ENCODE measurements around the gene MRPL55. TPM values are rescaled to one million over a fixed set of nuclear protein-coding genes. Genes with fewer than 3 reads are reported as not detected.

MRPL55 gene
- total RNA-seq, 1 donor from 2014 or later = 42.4 TPM

DNA sequence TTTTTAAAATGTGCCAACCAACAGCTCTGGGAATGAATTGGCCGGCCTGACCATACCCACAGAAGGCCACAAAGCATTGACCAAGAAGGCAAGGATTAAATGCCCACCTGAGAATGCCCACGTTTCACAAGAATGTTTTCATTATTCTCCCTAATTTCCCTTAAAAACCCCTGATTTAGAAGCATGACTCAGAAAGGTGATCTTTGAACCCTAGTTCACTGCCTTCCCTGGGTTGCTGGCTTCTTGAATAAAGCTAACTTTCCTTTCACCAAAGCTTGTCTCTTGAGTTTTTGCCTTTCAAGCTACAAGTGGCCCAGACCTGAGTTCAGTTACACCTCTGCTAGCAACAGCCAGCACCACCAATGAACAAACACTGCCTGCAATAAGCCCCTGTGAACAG lies 14.4 kb upstream of the MRPL55 start:
- Mint-ChIP-seq H3K27ac (no peak overlapping the region), H3K9me3 (peaks cover 15% of the 10 kb centered on the region), H3K4me1 (no peaks in the 10 kb centered on the region), H3K4me3 (no peak overlapping the region), H3K36me3 (no peaks in the 10 kb centered on the region), H3K27me3 (ENCODE audit: insufficient read depth, low read depth) (peaks cover 13% of the 10 kb centered on the region)
- peaks cover 6% of the 10 kb centered on the region for H3K9me3 ChIP-seq (ENCODE audit: low read depth)
- no peaks in the 10 kb centered on the region for H3K4me1 ChIP-seq
- H3F3A ChIP-seq (ENCODE audit: low read depth) = no peaks in the 10 kb centered on the region
- H3K79me2 ChIP-seq (ENCODE audit: low read depth) = no peaks in the 10 kb centered on the region
- no peak overlapping the region for H3K27ac ChIP-seq
- TF ChIP-seq EZH2phosphoT487 (IDR thresholded peaks at IDR 0.05) (no peak), EZH2 (IDR thresholded peaks at IDR 0.05) (no peak)
- TF ChIP-seq, protein P1, sequence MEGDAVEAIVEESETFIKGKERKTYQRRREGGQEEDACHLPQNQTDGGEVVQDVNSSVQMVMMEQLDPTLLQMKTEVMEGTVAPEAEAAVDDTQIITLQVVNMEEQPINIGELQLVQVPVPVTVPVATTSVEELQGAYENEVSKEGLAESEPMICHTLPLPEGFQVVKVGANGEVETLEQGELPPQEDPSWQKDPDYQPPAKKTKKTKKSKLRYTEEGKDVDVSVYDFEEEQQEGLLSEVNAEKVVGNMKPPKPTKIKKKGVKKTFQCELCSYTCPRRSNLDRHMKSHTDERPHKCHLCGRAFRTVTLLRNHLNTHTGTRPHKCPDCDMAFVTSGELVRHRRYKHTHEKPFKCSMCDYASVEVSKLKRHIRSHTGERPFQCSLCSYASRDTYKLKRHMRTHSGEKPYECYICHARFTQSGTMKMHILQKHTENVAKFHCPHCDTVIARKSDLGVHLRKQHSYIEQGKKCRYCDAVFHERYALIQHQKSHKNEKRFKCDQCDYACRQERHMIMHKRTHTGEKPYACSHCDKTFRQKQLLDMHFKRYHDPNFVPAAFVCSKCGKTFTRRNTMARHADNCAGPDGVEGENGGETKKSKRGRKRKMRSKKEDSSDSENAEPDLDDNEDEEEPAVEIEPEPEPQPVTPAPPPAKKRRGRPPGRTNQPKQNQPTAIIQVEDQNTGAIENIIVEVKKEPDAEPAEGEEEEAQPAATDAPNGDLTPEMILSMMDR (IDR thresholded peaks at IDR 0.05) = no peak
- peaks cover 69% of the 10 kb centered on the region for H3K27me3 ChIP-seq
- no peak for DNase-seq (ENCODE audit: low spot score)
- H3K4me3 ChIP-seq = no peak overlapping the region
- no peak overlapping the region for H3K4me2 ChIP-seq
- H4K20me1 ChIP-seq (ENCODE audit: low read depth) = no peaks in the 10 kb centered on the region
- no peak overlapping the region for H3K9ac ChIP-seq
- H2AFZ ChIP-seq (replicated peaks) = no peak overlapping the region
- H3K36me3 ChIP-seq = no peaks in the 10 kb centered on the region

DNA sequence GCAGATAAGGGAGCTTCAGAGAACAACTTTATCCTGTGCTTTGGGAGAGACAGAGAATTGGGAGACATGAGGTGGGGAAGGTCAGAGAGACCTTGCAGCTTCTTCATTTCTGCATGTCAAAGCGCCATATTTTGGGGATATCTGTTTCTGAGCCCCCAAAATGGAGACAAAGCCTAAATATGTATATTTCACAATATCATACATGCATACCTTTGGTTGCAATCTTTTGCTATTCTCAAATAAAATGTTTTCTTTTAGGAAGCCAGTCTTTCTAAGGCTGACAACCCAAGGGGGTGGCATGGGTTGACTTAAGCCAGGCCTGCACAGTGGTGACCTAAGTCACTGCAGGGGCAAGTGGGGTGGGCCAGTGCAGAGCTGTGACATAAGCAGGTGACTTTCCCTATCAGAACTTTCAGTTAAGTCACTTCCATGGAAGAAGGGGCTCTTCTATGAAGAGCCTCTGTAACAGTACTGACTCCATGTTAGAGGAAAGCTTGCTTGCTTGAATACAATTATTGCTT lies 13.9 kb upstream of the MRPL55 start:
- H3K27me3 Mint-ChIP-seq (ENCODE audit: insufficient read depth, low read depth) = peaks cover 10% of the 10 kb centered on the region
- DNase-seq (ENCODE audit: low spot score) = no peak
- Histone ChIP-seq H3K4me1 (no peaks in the 10 kb centered on the region), H3K4me3 (no peak overlapping the region), H3K4me2 (no peak overlapping the region), H3K79me2 (ENCODE audit: low read depth) (no peaks in the 10 kb centered on the region), H4K20me1 (ENCODE audit: low read depth) (no peaks in the 10 kb centered on the region), H2AFZ (replicated peaks) (no peak overlapping the region), H3K27ac (no peak overlapping the region), H3K9ac (no peak overlapping the region), H3K36me3 (no peaks in the 10 kb centered on the region), H3K9me3 (ENCODE audit: low read depth) (peaks cover 10% of the 10 kb centered on the region), H3F3A (ENCODE audit: low read depth) (no peaks in the 10 kb centered on the region), H3K27me3 (peaks cover 64% of the 10 kb centered on the region)
- H3K9me3 Mint-ChIP-seq = peaks cover 18% of the 10 kb centered on the region
- TF ChIP-seq, protein P1 (IDR thresholded peaks at IDR 0.05) = no peak
- no peak for TF ChIP-seq EZH2phosphoT487 (IDR thresholded peaks at IDR 0.05)
- TF ChIP-seq EZH2 (IDR thresholded peaks at IDR 0.05) = no peak
- no peak overlapping the region for H3K27ac Mint-ChIP-seq
- no peak overlapping the region for H3K4me3 Mint-ChIP-seq
- H3K4me1 Mint-ChIP-seq = no peaks in the 10 kb centered on the region
- H3K36me3 Mint-ChIP-seq = peaks cover 2% of the 10 kb centered on the region

GRCh38 chr1:228120857-228121489 lies 11.9 kb upstream of the MRPL55 start:
- peaks cover 6% of the 10 kb centered on the region for H3K27me3 Mint-ChIP-seq (ENCODE audit: insufficient read depth, low read depth)
- H3K36me3 Mint-ChIP-seq = peaks cover 4% of the 10 kb centered on the region
- Histone ChIP-seq H2AFZ (replicated peaks) (no peak overlapping the region), H3K9me3 (ENCODE audit: low read depth) (peaks cover 20% of the 10 kb centered on the region), H3F3A (ENCODE audit: low read depth) (no peaks in the 10 kb centered on the region), H3K9ac (no peak overlapping the region), H3K27me3 (peaks cover 44% of the 10 kb centered on the region), H3K4me2 (no peak overlapping the region), H4K20me1 (ENCODE audit: low read depth) (no peaks in the 10 kb centered on the region), H3K79me2 (ENCODE audit: low read depth) (no peaks in the 10 kb centered on the region), H3K27ac (no peak overlapping the region), H3K36me3 (no peaks in the 10 kb centered on the region), H3K4me1 (no peaks in the 10 kb centered on the region), H3K4me3 (no peak overlapping the region)
- TF ChIP-seq EZH2phosphoT487 (IDR thresholded peaks at IDR 0.05) (no peak), EZH2 (IDR thresholded peaks at IDR 0.05) (no peak)
- TF ChIP-seq, protein P1 (IDR thresholded peaks at IDR 0.05) = no peak
- H3K4me3 Mint-ChIP-seq = no peak overlapping the region
- no peaks in the 10 kb centered on the region for H3K4me1 Mint-ChIP-seq
- no peak for DNase-seq (ENCODE audit: low spot score)
- peaks cover 25% of the 10 kb centered on the region for H3K9me3 Mint-ChIP-seq
- no peak overlapping the region for H3K27ac Mint-ChIP-seq
